ENCODE results near the gene KLHL29. TPM values are rescaled to one million over a fixed set of nuclear protein-coding genes. Genes with fewer than 3 reads are reported as not detected.

The KLHL29 gene
- total and polyA plus RNA-seq, 2 of the 13 experiments (the other 11 are each of a cell fraction or from before 2014, with no cell fraction given): 0.01 TPM; not detected in 1

GRCh38 chr2:23632831-23633395, 247.9 kb downstream of the KLHL29 start (continued):
- TF ChIP-seq, protein P1, sequence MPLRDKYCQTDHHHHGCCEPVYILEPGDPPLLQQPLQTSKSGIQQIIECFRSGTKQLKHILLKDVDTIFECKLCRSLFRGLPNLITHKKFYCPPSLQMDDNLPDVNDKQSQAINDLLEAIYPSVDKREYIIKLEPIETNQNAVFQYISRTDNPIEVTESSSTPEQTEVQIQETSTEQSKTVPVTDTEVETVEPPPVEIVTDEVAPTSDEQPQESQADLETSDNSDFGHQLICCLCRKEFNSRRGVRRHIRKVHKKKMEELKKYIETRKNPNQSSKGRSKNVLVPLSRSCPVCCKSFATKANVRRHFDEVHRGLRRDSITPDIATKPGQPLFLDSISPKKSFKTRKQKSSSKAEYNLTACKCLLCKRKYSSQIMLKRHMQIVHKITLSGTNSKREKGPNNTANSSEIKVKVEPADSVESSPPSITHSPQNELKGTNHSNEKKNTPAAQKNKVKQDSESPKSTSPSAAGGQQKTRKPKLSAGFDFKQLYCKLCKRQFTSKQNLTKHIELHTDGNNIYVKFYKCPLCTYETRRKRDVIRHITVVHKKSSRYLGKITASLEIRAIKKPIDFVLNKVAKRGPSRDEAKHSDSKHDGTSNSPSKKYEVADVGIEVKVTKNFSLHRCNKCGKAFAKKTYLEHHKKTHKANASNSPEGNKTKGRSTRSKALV (CRISPR knock-in tag; IDR thresholded peaks at IDR 0.05): no peak
- TF ChIP-seq MTF1 (CRISPR knock-in tag; IDR thresholded peaks at IDR 0.05) (no peak), PHF8 (CRISPR knock-in tag; IDR thresholded peaks at IDR 0.05) (no peak), NR2C2 (CRISPR knock-in tag; IDR thresholded peaks at IDR 0.05; ENCODE audit: borderline replicate concordance) (no peak), PATZ1 (CRISPR knock-in tag; IDR thresholded peaks at IDR 0.05) (no peak)

DNA sequence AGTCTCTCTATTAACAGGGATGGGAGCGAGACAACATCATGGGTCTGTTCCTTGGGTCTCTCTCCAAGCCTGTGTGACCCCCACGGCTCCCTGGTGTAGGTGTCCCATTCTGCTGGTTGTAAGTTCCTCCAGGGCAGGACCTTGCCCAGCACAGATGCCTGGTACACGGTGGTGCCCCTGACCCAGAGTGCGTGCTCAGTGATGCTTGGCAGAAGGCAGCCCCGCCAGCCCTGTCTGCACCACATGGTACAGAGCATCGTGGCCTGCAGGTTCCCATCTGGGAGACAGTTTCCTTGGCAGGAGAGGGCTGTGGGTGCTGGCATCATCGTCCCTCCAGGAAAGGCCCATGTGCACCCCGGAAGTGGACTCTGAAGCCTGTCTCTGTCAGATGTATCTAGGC, 249.0 kb downstream of the KLHL29 start:
- H2AFZ ChIP-seq (ENCODE audit: low read length): no peak overlapping the region
- H3K9ac ChIP-seq (ENCODE audit: insufficient read depth, low read depth, low read length): no peak overlapping the region
- no peak overlapping the region for H3K4me3 ChIP-seq (replicated peaks in 1 of 3; ENCODE audit: insufficient read depth in 1 of 3, low read depth in 2 of 3, low read length in 3 of 3)
- no peak for FAIRE-seq
- H4K20me1 ChIP-seq (ENCODE audit: insufficient read depth, low read length): no peaks in the 10 kb centered on the region
- H3K27me3 ChIP-seq (ENCODE audit: control insufficient read depth in 1 of 2, insufficient read depth in 2 of 2, low read length in 2 of 2): peaks cover 3 to 21% of the 10 kb centered on the region in 2 experiments; a peak in 2 of 5 replicates
- POLR2A ChIA-PET: no interaction called here
- no peaks in the 10 kb centered on the region for H3K36me3 ChIP-seq (replicated peaks in 1 of 2; ENCODE audit: control insufficient read depth in 1 of 2, insufficient read depth in 2 of 2, low read length in 2 of 2)
- no TSS peak for BruUV-seq (replicated peaks)
- H3K4me2 ChIP-seq (ENCODE audit: low read depth, low read length): no peak overlapping the region
- CTCF ChIA-PET (ENCODE audit: low intra/inter-chr PET ratio, low total read pairs): no interaction called here
- WGBS (ENCODE audit: low lambda C conversion rate): 20% methylated on average over 5 of the region's 8 CpGs
- no peak overlapping the region for H3K27ac ChIP-seq (ENCODE audit: extremely low read length, insufficient read depth, low read length)
- DNase-seq (ENCODE audit: low spot score): no peak
- no peak for ATAC-seq
- H3K79me2 ChIP-seq (ENCODE audit: insufficient read depth, low read length): no peaks in the 10 kb centered on the region
- in situ Hi-C loops (cut with HindIII; ENCODE audit: extremely low pct_ligation_motif_present, low pct_unique_long_range_greater_than_20kb): no loop called here
- intact Hi-C loops (cut with micrococcal nuclease; ENCODE audit: unreplicated experiment): no loop called here
- H3K9me3 ChIP-seq (ENCODE audit: low read length): no peaks in the 10 kb centered on the region
- no peaks in the 10 kb centered on the region for H3K4me1 ChIP-seq (ENCODE audit: insufficient read depth, low read length)
- TF ChIP-seq, protein P2, sequence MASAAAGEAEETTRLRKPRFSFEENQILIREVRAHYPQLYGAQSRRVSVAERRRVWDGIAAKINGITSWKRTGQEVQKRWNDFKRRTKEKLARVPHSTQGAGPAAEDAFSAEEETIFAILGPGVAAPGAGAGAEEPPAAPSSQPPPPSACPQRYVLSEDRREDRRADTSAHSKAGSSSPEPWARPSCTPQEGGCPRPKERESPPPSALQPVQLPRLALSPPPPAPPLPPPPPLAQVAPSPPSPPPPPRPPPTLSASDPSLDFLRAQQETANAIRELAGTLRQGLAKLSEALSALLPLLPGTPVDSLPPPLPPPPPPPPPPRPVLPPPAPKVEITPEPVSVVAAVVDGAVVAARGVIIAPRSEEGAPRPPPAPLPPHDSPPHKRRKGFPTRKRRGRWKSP (CRISPR knock-in tag; IDR thresholded peaks at IDR 0.05): no peak
- TF ChIP-seq ZNF263 (CRISPR knock-in tag; IDR thresholded peaks at IDR 0.05): no peak
- TF ChIP-seq FOSL1 (CRISPR knock-in tag; IDR thresholded peaks at IDR 0.05; ENCODE audit: borderline replicate concordance): no peak
- TF ChIP-seq ELF1 (CRISPR knock-in tag; IDR thresholded peaks at IDR 0.05): no peak
- TF ChIP-seq ZMAT3 (CRISPR knock-in tag; conservative IDR thresholded peaks at IDR 0.05): no peak

All from HepG2 (cell line).